Measurements from ENCODE around the gene FAM237A.

Gene FAM237A

DNA sequence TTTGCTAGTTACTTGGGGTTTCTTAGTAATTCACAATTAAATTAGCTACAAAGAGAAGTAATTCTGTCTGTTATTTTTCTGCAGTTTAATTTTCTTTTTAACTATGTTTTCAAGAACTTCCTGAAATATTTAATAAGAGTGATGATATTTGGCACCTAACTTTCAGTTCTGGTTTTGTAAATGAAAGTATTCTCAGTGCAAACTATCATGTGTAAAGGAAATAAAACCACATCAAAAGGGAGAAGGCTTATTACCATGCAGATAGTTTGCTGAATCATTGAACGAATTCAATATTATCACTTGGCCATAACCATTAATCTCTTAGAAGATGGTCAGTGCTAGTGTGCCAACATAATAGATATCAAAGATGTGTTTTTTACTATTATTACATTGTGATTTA lies 46.7 kb downstream of the FAM237A start:
- TF ChIP-seq, protein P1, sequence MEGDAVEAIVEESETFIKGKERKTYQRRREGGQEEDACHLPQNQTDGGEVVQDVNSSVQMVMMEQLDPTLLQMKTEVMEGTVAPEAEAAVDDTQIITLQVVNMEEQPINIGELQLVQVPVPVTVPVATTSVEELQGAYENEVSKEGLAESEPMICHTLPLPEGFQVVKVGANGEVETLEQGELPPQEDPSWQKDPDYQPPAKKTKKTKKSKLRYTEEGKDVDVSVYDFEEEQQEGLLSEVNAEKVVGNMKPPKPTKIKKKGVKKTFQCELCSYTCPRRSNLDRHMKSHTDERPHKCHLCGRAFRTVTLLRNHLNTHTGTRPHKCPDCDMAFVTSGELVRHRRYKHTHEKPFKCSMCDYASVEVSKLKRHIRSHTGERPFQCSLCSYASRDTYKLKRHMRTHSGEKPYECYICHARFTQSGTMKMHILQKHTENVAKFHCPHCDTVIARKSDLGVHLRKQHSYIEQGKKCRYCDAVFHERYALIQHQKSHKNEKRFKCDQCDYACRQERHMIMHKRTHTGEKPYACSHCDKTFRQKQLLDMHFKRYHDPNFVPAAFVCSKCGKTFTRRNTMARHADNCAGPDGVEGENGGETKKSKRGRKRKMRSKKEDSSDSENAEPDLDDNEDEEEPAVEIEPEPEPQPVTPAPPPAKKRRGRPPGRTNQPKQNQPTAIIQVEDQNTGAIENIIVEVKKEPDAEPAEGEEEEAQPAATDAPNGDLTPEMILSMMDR (IDR thresholded peaks at IDR 0.05; ENCODE audit: insufficient read depth, low read length, poor library complexity, severe bottlenecking), result no peak
- no peaks in the 10 kb centered on the region for H3K27me3 ChIP-seq (replicated peaks; ENCODE audit: control insufficient read depth, insufficient read depth, low read length)
- DNase-seq (ENCODE audit: extremely low read depth, insufficient read length), result no peak

DNA sequence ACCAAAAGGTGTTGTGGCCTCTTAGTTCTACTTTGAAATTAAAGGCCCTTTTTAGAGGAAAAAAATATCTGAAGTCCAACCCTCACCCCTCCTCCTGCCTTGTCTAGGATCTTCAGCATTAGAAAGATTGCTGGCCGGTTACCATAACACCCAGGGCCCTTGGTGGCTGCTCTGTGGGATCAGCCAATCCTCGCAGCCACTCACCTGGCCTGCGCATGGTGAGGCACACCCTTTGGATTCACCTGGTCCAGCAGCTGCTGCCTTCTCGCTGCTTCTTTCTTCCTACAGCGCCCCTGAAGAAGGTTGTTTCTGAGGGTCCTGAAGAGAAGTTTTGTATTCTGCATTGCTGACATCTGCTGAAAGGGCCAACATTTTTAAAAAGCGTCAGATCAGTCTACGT lies 50.7 kb downstream of the FAM237A start:
- no peak overlapping the region for H3K4me3 ChIP-seq (replicated peaks; ENCODE audit: low read depth, low read length)
- DNase-seq (ENCODE audit: extremely low read depth, insufficient read length), result no peak
- TF ChIP-seq, protein P1 (IDR thresholded peaks at IDR 0.05; ENCODE audit: insufficient read depth, low read length, poor library complexity, severe bottlenecking), result no peak
- no peaks in the 10 kb centered on the region for H3K27me3 ChIP-seq (replicated peaks; ENCODE audit: control insufficient read depth, insufficient read depth, low read length)
- H3K36me3 ChIP-seq (ENCODE audit: control insufficient read depth, insufficient read depth, low read length), result no peaks in the 10 kb centered on the region

More for the DNA sequence above, 46.7 kb downstream of the FAM237A start:
- Histone ChIP-seq H3K4me3 (replicated peaks; ENCODE audit: low read depth, low read length) (no peak overlapping the region), H3K36me3 (ENCODE audit: control insufficient read depth, insufficient read depth, low read length) (no peaks in the 10 kb centered on the region)

DNA sequence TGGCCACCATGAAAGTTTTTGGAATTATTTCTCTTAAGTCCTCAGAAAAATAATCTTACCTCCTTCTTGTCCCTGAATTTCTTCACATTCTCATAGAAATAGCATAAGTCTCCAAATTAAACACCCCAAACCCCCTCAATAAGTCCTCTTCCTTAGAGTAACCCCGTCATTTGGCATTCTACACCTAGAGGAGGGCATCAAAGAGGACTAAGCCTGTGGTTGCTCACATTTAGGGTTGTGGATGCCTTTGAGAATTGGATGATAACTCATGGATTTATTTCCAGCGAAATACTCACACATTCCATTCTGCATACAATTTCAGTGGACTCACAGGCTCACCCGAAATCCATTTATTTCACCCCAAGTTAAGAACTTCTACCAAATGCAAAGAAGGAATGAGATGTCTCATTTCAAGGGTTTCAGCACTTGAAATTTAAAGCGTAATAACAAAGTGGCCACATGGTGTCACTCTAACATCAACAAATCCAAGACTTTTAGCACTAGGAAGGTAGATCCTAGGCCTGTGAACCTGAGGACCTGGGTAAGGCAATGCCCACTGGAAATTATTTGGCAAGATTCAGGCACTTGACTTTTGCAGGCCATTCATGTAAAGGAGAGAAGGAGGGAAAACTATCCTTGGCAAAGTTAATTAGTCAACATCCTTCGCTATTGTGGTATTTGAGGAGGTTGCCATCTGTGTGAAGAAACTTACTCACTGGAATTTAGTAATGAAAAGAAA lies 51.3 kb downstream of the FAM237A start:
- H3K27me3 ChIP-seq (replicated peaks; ENCODE audit: control insufficient read depth, insufficient read depth, low read length), result no peaks in the 10 kb centered on the region
- TF ChIP-seq, protein P1 (IDR thresholded peaks at IDR 0.05; ENCODE audit: insufficient read depth, low read length, poor library complexity, severe bottlenecking), result peak; percentile 40
- no peaks in the 10 kb centered on the region for H3K36me3 ChIP-seq (ENCODE audit: control insufficient read depth, insufficient read depth, low read length)
- H3K4me3 ChIP-seq (replicated peaks; ENCODE audit: low read depth, low read length), result no peak overlapping the region
- DNase-seq (ENCODE audit: extremely low read depth, insufficient read length), result no peak

DNA sequence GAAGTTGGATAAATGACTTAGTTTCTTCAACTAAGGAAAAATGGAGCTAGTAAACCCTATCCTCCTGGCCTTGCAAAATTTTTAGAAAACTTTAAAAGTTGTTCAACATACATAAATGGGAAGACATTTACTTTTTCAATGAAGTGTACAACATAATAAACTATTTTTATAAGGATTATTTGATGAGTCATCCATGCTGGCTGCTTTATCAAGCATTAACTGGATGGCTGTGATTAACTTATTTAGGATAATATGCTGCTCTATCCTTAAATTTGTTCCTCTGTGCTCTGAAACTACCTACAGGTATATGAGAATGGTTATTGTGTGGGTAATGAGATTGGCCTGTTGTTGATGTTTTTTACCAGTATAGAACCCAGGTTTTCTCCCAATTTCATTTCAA lies 54.6 kb downstream of the FAM237A start:
- Histone ChIP-seq H3K36me3 (ENCODE audit: control insufficient read depth, insufficient read depth, low read length) (no peaks in the 10 kb centered on the region), H3K27me3 (replicated peaks; ENCODE audit: control insufficient read depth, insufficient read depth, low read length) (no peaks in the 10 kb centered on the region), H3K4me3 (replicated peaks; ENCODE audit: low read depth, low read length) (no peak overlapping the region)
- TF ChIP-seq, protein P1 (IDR thresholded peaks at IDR 0.05; ENCODE audit: insufficient read depth, low read length, poor library complexity, severe bottlenecking), result no peak
- DNase-seq (ENCODE audit: extremely low read depth, insufficient read length), result no peak

DNA sequence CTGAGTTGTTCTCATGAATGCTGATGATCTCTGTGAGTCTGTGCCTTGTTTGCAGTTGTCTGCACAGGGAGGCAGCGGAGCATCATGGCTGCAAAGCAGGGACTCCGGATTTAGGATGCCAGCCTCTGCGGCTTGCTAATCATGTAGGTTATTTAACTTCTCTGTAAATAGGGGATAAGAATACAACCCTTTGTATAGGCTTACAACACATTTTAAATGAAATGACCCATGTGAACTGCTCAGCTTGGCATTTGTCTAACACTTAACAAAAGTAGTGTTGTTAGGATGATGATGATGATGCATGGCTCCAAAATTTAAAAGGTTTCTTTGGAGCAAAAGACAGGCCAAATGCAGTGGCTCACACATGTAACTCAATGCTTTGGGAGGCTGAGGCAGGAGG lies 56.5 kb downstream of the FAM237A start:
- no peak overlapping the region for H3K4me3 ChIP-seq (replicated peaks; ENCODE audit: low read depth, low read length)
- H3K36me3 ChIP-seq (ENCODE audit: control insufficient read depth, insufficient read depth, low read length), result no peaks in the 10 kb centered on the region
- H3K27me3 ChIP-seq (replicated peaks; ENCODE audit: control insufficient read depth, insufficient read depth, low read length), result no peaks in the 10 kb centered on the region
- no peak for DNase-seq (ENCODE audit: extremely low read depth, insufficient read length)
- TF ChIP-seq, protein P1 (IDR thresholded peaks at IDR 0.05; ENCODE audit: insufficient read depth, low read length, poor library complexity, severe bottlenecking), result no peak

All from GM06990 (cell line).